ENCODE data around the gene MED31.

The MED31 gene

GRCh38 chr17:6630390-6630789, 21.0 kb downstream of the MED31 start:
- POLR2A ChIA-PET = no interaction called here
- H3K36me3 ChIP-seq (ENCODE audit: control insufficient read depth in 2 of 2, insufficient read depth in 1 of 2, low read length in 2 of 2) = peaks cover 81 to 95% of the 10 kb centered on the region in 2 experiments
- TF ChIP-seq ZNF10 (tag by site-specific recombination; IDR thresholded peaks at IDR 0.05) (no peak), OVOL3 (tag by site-specific recombination; IDR thresholded peaks at IDR 0.05) (no peak), ZNF239 (tag by site-specific recombination; IDR thresholded peaks at IDR 0.05) (no peak), ZNF830 (tag by site-specific recombination; IDR thresholded peaks at IDR 0.05; ENCODE audit: low read depth) (no peak)
- TF ChIP-seq, protein P1, sequence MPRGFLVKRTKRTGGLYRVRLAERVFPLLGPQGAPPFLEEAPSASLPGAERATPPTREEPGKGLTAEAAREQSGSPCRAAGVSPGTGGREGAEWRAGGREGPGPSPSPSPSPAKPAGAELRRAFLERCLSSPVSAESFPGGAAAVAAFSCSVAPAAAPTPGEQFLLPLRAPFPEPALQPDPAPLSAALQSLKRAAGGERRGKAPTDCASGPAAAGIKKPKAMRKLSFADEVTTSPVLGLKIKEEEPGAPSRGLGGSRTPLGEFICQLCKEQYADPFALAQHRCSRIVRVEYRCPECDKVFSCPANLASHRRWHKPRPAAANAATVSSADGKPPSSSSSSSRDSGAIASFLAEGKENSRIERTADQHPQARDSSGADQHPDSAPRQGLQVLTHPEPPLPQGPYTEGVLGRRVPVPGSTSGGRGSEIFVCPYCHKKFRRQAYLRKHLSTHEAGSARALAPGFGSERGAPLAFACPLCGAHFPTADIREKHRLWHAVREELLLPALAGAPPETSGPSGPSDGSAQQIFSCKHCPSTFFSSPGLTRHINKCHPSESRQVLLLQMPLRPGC (tag by site-specific recombination; IDR thresholded peaks at IDR 0.05) = no peak
- no peak overlapping the region for H3K27ac ChIP-seq (ENCODE audit: extremely low read depth, low read depth, low read length)
- CTCF ChIA-PET = interaction anchor here (0.7 kb wide), 2 partner anchors 391 to 420 kb away, joined by 3 read pairs; no protein-coding TSS in a partner anchor
- no peak overlapping the region for H3K4me3 ChIP-seq (ENCODE audit: low read depth, low read length)
- no peaks in the 10 kb centered on the region for H3K9me3 ChIP-seq (ENCODE audit: control insufficient read depth, insufficient read depth, low read depth, low read length)
- H3K4me1 ChIP-seq (ENCODE audit: control insufficient read depth, insufficient read depth, low read length) = no peaks in the 10 kb centered on the region

DNA sequence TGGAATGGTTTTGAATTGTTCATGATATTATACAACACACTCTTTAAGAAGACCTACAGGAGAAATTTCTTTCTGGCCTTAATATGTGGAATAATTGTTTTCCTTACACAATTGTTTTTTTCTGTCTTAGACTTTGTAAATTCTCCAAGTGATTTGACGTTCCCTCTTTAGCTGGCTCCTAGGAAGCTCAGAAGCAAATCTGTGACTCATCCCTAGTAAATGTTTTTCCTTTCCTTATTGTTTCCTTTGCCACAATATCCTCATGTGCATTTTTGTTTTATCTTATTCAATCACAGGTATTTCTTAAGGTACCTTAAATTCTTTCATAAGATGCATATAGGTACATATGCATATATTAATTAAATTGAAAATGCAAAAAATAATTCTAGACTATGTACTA, 24.4 kb downstream of the MED31 start:
- H3K4me3 ChIP-seq (ENCODE audit: low read depth, low read length) = no peak overlapping the region
- POLR2A ChIA-PET = no interaction called here
- H3K9me3 ChIP-seq (ENCODE audit: control insufficient read depth, insufficient read depth, low read depth, low read length) = no peaks in the 10 kb centered on the region
- TF ChIP-seq SP7 (tag by site-specific recombination; IDR thresholded peaks at IDR 0.05) = no peak
- TF ChIP-seq SP2 (tag by site-specific recombination; IDR thresholded peaks at IDR 0.05) = no peak
- no peak for TF ChIP-seq ZNF404 (tag by site-specific recombination; IDR thresholded peaks at IDR 0.05)
- no peak for TF ChIP-seq ZNF24 (tag by site-specific recombination; IDR thresholded peaks at IDR 0.05)
- no peak for TF ChIP-seq ZNF169 (tag by site-specific recombination; IDR thresholded peaks at IDR 0.05)
- no peak for TF ChIP-seq ZNF664 (tag by site-specific recombination; IDR thresholded peaks at IDR 0.05)
- TF ChIP-seq PATZ1 (tag by site-specific recombination; IDR thresholded peaks at IDR 0.05) = no peak
- no peak for TF ChIP-seq ZNF596 (tag by site-specific recombination; IDR thresholded peaks at IDR 0.05)
- TF ChIP-seq BCL11B (tag by site-specific recombination; IDR thresholded peaks at IDR 0.05; ENCODE audit: low read depth) = no peak
- no peak for TF ChIP-seq ZNF555 (tag by site-specific recombination; conservative IDR thresholded peaks at IDR 0.05)
- no peak for TF ChIP-seq ZNF837 (tag by site-specific recombination; IDR thresholded peaks at IDR 0.05)
- TF ChIP-seq, protein P2, sequence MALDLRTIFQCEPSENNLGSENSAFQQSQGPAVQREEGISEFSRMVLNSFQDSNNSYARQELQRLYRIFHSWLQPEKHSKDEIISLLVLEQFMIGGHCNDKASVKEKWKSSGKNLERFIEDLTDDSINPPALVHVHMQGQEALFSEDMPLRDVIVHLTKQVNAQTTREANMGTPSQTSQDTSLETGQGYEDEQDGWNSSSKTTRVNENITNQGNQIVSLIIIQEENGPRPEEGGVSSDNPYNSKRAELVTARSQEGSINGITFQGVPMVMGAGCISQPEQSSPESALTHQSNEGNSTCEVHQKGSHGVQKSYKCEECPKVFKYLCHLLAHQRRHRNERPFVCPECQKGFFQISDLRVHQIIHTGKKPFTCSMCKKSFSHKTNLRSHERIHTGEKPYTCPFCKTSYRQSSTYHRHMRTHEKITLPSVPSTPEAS (tag by site-specific recombination; IDR thresholded peaks at IDR 0.05) = no peak
- TF ChIP-seq BCL6B (tag by site-specific recombination; IDR thresholded peaks at IDR 0.05) = no peak
- no peak for TF ChIP-seq ZNF221 (tag by site-specific recombination; IDR thresholded peaks at IDR 0.05; ENCODE audit: borderline replicate concordance)
- TF ChIP-seq PRDM4 (tag by site-specific recombination; IDR thresholded peaks at IDR 0.05) = no peak
- TF ChIP-seq ZNF626 (tag by site-specific recombination; IDR thresholded peaks at IDR 0.05) = no peak
- no peak for TF ChIP-seq ZNF223 (tag by site-specific recombination; IDR thresholded peaks at IDR 0.05)
- TF ChIP-seq ZNF133 (tag by site-specific recombination; IDR thresholded peaks at IDR 0.05) = no peak
- H3K4me1 ChIP-seq (ENCODE audit: control insufficient read depth, insufficient read depth, low read length) = no peaks in the 10 kb centered on the region
- CTCF ChIA-PET = no interaction called here
- no peak overlapping the region for H3K27ac ChIP-seq (ENCODE audit: extremely low read depth, low read depth, low read length)
- peaks cover 76 to 94% of the 10 kb centered on the region in 2 experiments for H3K36me3 ChIP-seq (ENCODE audit: control insufficient read depth in 2 of 2, insufficient read depth in 1 of 2, low read length in 2 of 2)

Measured in HEK293 (cell line).